Measurements from ENCODE around the gene KPTN.

Gene KPTN

DNA sequence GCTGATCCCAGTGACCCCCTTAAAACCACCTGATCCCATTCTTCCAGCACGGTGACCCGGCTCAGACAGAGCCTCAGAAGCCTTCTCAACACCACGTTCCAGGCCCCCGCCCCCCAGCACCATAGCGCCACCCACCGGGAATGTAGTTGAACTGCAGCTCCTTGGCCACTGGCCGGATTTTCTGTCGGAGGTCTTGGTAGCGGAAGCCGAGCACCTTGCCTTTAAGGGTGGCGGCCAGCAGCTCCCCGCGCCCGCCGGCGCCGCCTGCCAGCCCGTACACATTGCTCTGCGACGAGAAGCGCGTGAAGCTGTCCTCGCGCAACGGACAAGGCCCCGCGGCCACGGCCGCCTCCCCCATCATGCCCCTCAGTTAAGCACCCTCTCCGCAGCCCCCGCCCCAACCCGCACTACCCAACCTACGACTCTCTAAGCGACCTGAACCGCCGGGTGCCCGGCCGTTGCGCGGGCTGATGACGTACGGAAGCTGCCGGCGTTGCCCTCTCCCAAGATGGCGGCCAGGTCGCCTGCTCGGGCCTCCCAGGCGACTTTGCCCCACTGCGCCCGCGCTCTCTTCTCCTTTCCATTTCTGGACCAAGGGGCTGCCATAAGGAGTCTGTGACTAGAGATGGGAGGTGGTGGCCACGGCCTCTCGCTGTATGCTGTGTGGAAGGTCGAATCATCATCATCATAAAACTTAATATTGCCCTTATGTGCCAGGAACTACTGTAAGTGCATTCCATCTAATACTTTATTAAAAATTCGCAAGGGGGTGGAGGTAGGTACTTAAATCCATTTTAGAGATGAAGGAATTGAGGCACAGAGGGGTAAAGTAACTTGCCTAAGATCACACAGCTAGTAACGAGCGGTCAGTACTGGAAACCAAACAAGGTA, at the start of gene KPTN:
KPTN (minus strand) TSS at position 420 of the 891 bp plus-strand sequence; CDS start at position 361, 59 bp downstream.
- Histone ChIP-seq H3K27me3 (peaks cover 21% of the 10 kb centered on the region), H3K9me3 (no peaks in the 10 kb centered on the region), H3K4me3 (ENCODE audit: low read depth in 1 of 2, low read length in 1 of 2) (peak within 1 kb of the TSS; percentile 73 to 95), H3K4me1 (ENCODE audit: control insufficient read depth in 1 of 2, insufficient read depth in 1 of 2, low read depth in 1 of 2, low read length in 1 of 2) (peaks cover 13 to 15% of the 10 kb centered on the region in 2 experiments), H3K36me3 (peaks cover 21% of the 10 kb centered on the region), H3K27ac (peak within 1 kb of the TSS; percentile 88)
- TF ChIP-seq, protein P1, sequence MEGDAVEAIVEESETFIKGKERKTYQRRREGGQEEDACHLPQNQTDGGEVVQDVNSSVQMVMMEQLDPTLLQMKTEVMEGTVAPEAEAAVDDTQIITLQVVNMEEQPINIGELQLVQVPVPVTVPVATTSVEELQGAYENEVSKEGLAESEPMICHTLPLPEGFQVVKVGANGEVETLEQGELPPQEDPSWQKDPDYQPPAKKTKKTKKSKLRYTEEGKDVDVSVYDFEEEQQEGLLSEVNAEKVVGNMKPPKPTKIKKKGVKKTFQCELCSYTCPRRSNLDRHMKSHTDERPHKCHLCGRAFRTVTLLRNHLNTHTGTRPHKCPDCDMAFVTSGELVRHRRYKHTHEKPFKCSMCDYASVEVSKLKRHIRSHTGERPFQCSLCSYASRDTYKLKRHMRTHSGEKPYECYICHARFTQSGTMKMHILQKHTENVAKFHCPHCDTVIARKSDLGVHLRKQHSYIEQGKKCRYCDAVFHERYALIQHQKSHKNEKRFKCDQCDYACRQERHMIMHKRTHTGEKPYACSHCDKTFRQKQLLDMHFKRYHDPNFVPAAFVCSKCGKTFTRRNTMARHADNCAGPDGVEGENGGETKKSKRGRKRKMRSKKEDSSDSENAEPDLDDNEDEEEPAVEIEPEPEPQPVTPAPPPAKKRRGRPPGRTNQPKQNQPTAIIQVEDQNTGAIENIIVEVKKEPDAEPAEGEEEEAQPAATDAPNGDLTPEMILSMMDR (IDR thresholded peaks at IDR 0.05) = peak; percentile 71

DNA sequence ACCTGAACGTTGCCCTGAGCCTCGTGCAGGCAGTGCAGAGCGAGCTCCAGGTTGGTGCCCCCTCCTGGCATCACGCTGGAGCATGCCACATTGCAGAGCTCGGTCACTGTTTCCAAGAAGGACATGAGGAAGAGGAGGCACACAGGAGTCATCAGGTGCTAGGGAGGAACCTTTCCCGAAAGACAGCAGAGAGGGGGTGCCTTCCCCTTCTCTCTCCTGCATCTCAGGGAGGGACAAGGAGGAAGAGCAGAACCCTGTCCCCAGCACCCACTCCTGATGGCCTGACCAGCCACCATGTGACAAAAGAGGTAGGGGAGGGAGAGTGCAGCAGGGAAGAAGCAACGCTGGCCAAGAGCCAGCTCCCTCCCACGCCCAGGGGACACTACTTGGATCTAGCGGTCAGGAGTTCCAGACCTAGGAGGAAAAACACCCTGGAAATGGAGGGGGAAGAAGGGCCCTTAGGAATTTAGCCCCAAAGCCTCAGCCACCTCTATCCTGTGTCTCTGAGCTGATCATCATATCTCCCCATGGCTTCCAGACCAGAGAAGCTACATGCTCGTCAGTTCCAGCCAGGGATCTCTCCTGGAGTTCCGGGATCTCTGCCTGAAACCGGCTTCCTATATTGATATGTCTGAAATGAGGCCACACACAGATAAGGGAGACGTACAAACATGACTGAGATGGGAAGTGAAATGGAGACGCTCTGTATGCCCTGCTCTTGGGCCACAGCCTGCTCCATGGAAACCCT, 47.8 kb upstream of the KPTN start:
- Histone ChIP-seq H3K9me3 (no peaks in the 10 kb centered on the region), H3K36me3 (no peaks in the 10 kb centered on the region), H3K4me1 (ENCODE audit: control insufficient read depth in 1 of 2, insufficient read depth in 1 of 2, low read depth in 1 of 2, low read length in 1 of 2) (no peaks in the 10 kb centered on the region), H3K27ac (no peak overlapping the region), H3K4me3 (ENCODE audit: low read depth in 1 of 2, low read length in 1 of 2) (no peak overlapping the region), H3K27me3 (peaks cover 20% of the 10 kb centered on the region)
- TF ChIP-seq, protein P1 (IDR thresholded peaks at IDR 0.05) = no peak

DNA sequence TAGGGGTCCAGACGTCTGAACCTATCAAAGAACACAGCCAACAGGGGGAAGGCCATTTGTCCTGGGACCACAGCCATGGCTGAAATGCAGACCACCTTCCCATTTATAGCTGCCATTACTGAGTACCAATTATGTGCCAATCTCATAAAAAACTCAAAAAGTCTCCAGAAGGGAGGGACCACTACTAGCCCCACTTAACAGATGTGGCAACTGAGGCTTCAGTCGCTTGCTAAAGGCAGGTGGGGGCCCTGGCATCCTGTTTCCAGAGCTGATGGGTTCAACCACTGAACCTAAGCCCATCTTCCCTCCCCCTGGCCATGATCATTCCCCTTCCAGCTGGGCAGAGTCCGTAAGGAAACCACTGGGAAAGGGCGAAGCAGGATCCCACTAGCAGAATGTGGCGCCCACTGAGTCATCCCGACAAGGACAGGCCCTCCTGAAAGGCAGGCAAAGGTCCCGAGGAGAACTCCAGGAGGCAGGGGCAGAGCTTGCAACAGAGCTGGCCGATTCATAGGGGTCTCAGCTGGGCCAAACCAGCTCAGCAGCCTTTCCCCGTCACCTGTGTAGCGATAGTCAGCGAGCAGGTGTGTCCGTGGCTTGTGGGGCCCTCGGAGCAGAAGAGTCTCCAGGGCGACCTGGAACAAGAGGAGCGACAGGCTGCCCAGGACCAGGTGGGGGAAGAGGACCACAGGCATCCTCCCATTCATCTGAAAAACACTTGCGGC, 45.2 kb upstream of the KPTN start:
- Histone ChIP-seq H3K36me3 (no peaks in the 10 kb centered on the region), H3K4me1 (ENCODE audit: control insufficient read depth in 1 of 2, insufficient read depth in 1 of 2, low read depth in 1 of 2, low read length in 1 of 2) (no peaks in the 10 kb centered on the region), H3K4me3 (ENCODE audit: low read depth in 1 of 2, low read length in 1 of 2) (no peak overlapping the region), H3K27ac (no peak overlapping the region), H3K27me3 (peaks cover 29% of the 10 kb centered on the region), H3K9me3 (no peaks in the 10 kb centered on the region)
- TF ChIP-seq, protein P1 (IDR thresholded peaks at IDR 0.05) = no peak

DNA sequence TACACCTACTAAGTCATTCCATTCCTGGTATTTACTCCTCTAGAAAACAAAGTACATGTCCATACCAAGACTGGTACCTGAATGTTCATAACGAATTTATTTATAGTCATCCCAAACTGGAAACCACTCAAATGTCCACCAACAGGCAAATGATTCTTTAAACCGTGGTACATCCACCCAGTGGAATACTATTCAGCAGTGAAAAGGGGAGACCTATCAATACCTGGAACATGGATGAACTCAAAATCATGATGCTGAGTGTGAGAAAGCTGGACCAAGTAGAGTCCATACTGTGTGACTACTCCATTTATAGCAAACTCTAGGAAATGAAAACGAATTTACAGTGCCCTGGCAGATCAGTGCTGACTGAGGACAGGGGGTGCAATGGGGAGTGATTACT, 42.8 kb upstream of the KPTN start:
- Histone ChIP-seq H3K4me3 (ENCODE audit: low read depth in 1 of 2, low read length in 1 of 2) (no peak overlapping the region), H3K27ac (no peak overlapping the region), H3K9me3 (no peaks in the 10 kb centered on the region), H3K4me1 (ENCODE audit: control insufficient read depth in 1 of 2, insufficient read depth in 1 of 2, low read depth in 1 of 2, low read length in 1 of 2) (peaks cover 0 to 2% of the 10 kb centered on the region in 2 experiments), H3K36me3 (no peaks in the 10 kb centered on the region), H3K27me3 (peaks cover 45% of the 10 kb centered on the region)
- TF ChIP-seq, protein P1 (IDR thresholded peaks at IDR 0.05) = no peak

DNA sequence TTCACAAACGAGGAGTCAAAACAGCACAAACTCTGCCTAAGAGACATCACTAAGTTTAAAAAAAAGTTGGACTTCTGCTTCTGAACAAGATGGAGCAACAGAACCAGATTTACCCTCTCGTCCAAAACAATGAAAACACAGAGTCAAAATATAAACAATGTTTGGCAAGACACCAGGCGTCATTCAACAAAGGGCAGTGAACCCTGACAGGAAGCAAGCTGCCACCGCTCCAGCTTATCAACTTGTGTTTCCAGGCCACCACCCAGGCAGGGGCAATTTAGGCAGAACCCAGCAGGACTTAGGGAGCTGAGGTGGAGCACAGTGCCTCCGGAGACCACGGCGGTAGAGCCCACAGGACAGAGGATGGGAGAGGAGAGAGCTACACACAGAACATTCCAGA, 39.5 kb upstream of the KPTN start:
- TF ChIP-seq, protein P1 (IDR thresholded peaks at IDR 0.05) = no peak
- H3K9me3 ChIP-seq = no peaks in the 10 kb centered on the region
- H3K36me3 ChIP-seq = no peaks in the 10 kb centered on the region
- H3K4me1 ChIP-seq (ENCODE audit: control insufficient read depth in 1 of 2, insufficient read depth in 1 of 2, low read depth in 1 of 2, low read length in 1 of 2) = peaks cover 0 to 3% of the 10 kb centered on the region in 2 experiments
- peaks cover 66% of the 10 kb centered on the region for H3K27me3 ChIP-seq
- no peak overlapping the region for H3K4me3 ChIP-seq (ENCODE audit: low read depth in 1 of 2, low read length in 1 of 2)
- H3K27ac ChIP-seq = no peak overlapping the region

All from neutrophil (primary cell).